Right hindlimb (tissue), 1 donor: ENCODE results near the gene DCUN1D3.
A peak's percentile ranks its signal among the peaks of the same experiment; 100 is the strongest.
"Not testable (repeated sequence)": the region's sequence is repeated elsewhere in the genome, so short reads cannot be mapped to it uniquely, and the experiment has no call there.

Experiments used
- DNase-seq: peaks from one replicate; pipeline ENCODE4 v3.0.0-alpha.2; 2018

Gene DCUN1D3

DNA sequence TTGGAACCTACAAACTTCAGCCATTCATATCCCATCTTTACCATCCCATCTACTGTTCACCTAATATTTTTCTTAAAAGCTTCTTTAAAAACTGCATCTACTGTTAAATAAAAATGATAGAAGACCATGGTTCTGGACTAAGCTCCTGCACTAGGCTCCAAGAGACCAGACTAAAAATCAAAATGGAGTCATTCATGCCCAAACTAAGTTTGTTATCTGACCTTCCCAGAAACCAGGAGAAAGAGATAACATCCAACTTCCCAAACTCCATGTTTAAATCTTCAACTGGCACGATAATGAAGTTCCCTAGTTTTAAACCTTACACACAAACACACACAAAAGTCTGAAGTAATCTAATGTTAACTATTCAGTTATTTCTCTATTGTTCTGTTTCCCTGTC, 13.8 kb downstream of the DCUN1D3 start:
- no peak for DNase-seq

DNA sequence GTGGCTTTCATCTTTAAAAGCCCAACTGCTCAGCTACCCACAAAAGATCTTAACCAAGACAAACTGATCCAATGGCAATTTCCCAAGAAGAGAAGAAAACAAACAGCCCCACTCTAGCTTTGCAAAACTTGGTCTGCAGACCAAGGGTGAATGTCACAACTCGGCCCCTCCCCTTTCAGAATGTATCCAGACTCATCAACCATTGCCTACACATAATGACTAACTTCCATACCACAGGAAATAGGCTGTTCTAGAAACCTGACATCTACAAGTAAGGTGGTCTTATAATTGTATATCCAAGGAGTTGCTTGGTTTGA, 16.0 kb downstream of the DCUN1D3 start:
- DNase-seq = no peak

DNA sequence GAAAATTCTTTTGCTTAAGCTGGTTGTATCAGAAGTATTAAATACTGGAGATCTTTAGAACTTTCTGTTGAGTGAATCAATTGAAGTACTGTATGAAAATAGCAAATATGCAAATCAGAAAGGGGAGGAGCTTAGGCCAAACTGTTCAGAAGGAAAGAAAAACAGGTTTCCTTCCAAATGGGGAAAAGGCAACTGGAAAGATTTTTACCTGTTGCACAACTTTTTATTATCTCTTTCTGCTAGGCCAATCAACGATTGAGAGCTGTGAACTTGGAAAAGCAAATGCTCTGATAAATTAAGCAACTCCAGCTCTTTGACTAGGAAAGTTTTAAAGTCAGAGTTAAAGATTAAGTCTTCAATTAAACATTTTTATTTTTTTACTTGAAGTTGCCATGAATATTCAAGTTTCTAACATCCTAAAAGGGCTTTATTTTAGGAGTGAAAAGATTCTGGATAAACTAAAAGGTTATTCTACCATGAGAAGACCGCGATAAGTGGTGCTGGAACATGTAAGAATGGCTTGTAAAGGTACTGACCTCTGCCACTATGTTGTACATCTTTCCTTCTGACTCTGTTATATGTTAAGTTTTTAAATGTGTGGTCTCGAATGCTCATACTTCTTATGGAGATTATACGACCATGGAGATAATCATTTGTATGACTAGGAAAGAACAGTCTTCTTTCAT, 16.5 kb downstream of the DCUN1D3 start:
- no peak for DNase-seq

DNA sequence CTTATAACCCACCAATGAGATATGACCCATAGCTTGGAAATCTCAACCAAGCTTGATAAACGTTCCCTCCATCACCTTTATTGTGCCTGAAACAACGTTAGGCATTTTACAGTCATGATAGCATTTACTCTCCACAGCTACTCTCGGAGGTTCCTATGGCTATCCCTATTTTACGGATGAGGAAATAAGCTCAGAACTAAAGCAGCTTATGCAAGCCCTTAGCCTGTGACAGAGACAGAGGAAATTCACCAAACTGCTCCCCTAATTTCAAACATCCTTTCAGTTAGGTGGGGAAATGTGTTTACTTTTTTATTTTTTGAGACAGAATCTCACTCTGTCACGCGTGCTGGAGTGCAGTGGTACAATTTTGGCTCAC, 18.7 kb downstream of the DCUN1D3 start:
- DNase-seq = no peak

DNA sequence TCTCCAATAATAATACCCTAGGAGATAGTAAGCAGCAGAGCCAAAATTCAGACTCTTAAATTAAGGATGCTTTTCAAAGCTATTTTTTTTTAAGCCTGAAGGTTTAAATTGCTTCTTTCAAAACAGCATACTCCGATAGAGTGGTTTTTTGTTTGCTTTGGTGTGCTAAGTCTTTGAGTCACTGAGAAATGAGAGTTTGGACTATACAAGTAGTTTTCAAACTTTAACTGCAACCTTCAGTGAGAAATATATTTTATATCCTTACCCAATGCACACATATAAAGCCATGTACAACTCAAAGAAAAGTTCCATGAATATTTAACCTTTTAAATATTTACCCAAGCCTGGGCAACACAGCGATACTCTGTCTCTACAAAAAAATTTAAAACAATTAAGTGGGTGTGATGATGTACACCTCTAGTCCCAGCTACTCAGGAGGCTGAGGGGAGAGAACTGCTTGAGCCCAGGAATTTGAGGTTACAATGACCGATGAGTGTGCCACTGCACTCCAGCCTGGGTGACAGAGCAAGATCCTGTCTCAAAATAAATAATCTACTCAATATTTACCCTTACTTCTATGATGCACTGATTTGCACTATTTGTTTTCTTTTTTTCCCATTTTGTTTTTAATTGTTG, 19.2 kb downstream of the DCUN1D3 start:
- DNase-seq = no peak

DNA sequence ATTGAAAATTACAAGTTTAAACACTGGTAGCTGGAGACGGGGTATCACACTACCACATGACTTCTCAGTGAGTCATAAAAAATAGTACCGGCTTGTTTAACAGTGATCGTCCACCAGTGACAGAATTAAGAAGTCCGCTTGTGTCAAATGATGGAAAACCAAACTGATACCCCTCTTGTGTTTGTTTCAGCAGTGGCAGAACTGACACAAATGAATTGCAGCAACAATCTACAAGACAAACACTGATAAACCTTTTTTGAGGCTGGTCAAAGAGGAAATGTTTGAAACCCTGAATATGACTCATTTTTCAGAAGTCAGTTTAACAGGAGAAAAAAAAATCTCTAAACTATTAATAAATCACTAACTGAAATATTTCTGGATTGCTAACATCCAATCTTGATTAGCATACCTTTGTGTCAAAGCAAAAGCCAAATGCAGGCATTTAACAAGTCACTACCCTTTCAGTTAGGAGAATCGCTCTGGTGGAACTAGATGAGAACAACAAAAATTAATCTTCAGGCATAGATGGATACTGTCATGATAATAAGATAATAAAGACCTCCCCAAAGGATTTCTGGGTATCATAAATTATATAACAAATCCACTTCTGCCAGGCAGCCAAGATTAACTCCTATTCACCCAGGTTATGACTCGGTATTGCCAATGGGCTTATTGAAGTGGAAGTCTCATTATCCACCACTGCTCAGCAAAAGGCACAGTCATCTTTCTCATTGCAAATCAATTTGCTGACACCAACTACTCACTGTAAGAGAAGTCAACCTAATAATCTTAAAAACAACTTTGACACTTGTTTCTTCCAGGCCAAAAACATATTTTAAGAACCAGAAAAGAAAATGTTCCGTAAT, 20.8 kb downstream of the DCUN1D3 start:
- no peak for DNase-seq

DNA sequence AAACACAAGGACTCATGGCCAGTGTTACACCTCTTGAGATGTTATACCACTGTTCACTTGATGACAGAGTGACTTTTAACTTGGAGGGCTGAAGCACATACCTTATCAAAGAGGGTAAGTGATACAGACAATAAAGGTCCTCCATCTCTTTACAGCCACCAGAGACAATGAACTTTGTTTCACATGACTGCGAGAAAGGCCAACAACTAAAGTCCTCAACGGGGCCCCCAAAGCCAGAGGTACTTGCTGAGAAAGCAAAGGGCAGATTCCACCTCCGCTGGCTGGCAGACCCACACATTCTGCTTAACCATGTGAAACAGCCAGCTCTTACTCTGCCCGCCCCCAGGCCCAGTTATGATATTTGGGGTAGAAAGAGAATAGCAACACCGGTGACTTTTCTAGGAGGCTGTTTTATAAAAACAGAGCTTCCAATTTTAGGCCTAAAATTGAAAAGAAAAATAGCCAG, 21.4 kb downstream of the DCUN1D3 start:
- no peak for DNase-seq

DNA sequence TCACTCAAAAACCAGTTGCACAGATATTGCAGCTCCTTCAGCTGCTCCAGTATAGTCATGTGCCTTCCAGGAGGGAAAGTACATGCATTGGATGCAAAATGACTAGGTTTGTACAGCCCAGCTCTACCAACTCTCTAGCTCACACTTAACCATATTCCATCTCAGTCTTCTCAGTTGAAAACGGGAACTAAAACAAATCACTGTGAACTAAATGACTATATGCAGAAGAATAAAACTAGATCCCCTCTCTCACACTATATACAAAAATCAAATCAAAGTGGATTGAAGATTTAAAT, 24.9 kb downstream of the DCUN1D3 start:
- DNase-seq = no peak

DNA sequence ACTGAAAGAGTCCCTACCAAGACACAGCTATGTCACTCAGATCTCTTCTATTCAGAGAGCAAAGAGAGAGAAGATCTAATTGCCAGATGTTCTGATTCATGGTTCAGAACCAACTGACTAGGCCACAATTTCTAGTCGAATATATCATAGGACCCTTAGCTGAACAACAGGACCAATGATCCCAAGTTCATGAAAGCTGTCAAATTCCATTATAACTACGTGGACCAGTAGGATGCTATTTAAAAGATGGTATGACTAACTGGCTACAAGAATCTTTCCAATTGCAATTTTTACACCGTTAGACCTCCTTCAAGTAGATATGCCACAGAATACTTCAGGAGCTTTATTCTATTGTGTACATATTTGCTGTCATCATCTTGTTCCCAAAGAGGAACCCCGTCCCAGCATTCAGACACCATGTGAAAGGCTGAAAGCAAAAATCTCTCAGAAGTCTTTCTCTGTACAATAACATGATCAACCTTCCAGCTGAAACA, 26.0 kb downstream of the DCUN1D3 start:
- no peak for DNase-seq

DNA sequence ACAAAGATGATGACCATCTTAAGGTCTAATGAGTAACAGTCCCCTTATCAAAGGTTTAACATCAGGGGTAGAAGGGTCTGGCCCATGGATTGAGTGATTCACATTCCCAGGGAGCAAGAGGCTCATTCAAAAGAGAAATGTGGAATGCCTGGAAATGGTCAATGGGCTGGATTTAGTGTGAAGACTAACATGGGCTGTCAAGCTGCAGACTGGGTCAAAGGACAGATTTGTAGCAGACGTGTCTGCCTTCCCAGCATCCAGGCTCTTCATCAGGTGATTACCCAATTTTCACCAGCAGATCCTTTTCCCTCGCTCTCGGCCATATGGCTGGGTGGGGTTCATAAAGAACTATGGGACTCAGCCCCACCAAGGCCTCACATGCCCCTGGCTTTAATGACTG, 26.8 kb downstream of the DCUN1D3 start:
- DNase-seq = no peak

DNA sequence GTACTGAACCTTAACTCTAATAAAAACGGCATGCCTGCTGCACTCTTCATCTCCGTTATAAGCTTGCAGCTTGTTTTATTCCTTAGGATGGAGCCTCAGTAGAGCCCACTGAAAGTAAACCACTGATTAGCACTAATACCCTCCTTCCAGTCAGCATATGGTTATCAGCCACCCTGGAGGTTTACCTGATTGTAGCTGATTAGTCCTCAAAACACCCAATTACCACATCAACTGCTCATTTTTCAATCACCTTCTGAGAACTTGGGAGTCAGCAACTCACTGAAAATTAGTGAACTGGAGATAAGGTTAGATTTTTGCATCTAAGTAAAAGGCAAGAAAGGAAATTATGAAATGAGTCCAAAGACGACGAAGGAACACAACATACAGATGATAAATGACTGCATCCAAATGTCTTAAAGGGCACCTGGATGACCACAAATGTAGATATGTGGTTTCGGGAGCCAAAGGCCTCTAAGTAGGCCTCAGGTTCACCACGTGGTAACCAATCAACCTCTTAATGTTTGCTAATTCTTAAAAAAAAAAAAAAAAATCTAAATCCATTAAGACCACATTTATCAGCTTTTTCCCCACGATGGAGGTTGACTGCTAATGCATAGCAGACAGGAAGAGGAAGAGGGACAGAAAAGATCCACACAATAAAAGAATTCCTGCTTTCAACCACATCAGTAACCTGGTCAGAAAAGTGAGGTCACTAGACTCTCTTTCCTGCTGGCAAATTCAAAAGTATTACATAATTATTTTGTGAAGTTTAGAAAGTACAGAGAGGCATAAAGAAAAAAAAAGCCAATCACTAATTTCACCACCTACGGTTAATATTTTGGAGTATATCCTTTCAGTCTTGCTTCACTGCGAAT, 28.0 kb downstream of the DCUN1D3 start:
- no peak for DNase-seq

DNA sequence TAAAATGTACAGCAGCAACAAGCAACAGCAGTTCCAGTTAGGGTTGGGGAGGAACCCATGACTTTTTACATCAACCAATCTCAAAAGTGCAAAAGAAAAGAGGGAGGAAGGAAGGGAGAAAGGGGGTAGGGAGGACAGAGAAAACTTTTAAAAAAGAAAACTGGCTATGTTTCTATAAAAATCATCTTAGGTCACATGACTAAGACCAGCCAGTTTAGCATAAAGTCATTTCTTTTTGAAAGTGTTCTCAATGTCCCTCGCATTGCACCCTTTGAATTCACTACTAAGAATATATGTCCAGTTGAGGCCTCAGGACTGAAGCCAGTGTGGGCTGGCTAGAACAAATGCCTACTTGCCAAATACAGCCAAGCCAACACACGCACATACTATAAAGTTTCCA, 28.9 kb downstream of the DCUN1D3 start:
- no peak for DNase-seq

DNA sequence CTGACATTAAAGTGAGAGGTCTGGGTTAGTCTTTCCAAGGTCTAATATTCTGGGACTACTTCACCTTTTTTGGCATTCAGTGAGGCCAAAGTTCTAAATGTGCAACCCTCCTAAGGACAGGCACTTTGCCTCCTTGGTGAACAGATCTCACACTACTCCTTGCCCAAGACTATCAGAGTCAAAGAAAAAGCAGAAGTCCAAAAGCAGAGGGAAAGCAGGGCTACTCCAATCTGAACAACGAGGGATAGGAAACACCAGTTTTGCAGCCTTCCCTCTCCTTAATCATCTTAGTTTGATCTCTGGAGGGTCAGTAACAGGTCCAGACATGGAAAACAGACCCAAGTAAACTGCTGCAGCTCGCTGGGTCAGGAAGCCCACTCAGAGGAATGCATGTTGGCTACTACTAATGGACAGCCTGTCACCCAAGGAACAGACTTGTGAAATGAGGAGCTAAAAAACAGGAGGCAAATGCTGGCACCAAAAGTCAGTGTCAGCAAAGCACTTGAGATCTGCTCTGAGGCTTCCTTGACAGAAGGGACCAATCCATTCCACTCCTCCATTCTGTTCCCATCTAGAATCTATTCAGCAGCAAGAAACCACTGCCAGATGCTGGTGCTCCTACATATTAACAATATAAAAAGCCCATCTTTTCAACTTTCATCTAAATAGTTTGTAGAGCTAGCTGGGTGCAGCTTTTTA, 29.9 kb downstream of the DCUN1D3 start:
- no peak for DNase-seq

DNA sequence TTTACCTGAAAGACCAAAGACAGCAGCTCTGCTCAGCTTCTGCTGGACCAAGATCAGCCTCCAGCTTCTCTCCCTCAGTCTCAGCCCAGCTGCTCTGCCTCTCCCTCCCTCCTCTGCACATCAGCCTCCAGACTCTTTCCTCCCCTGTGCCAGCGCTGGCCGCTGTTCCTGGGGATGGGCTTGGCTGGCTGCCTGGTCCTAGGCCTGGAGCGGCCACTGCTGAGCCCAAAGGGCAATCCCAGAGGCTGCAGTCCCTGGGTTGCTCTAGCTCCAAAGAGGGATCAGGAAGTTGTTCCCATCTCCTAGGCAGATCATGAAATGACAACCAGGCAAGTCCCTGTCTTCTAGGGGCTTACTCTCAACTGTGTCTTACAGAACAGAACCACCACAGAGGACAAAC, 31.3 kb downstream of the DCUN1D3 start:
- DNase-seq = peak; percentile 81

DNA sequence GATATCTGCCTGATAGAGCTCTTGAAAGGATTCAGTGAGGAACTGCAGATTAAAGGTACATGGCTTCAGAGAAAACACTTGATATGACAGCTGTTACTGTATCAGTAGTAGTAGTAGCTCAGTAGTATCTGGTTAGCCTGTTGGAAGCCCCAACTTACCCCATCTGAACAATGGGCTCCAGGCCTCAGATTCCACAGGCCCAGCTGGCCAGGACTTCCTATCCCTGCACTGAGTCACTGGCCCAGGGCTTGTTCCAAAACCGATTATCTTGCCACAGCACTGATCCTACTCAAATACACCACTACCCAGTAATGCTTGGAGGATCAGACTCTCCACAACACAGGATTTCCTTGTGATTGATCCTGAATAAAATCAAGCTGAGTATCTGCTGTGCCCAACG, 32.6 kb downstream of the DCUN1D3 start:
- no peak for DNase-seq

DNA sequence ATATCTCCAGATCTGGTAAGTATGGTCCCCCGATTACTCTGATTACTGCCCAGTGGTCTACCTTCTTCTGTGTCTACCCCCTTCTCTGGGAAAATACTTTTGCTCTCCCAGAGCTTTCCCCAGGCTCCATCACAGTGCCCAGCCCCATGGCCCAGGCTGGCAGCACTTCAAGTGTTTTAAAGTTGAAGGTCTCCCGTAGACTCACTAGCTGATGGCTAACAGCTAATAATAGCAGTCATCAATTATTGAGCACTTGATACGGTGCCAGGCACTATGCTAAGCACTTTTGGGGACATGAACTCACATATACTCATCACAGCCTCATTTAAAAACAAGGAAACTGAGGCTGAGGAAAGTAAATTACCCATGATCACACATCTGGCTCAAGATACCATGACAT, 33.4 kb downstream of the DCUN1D3 start:
- no peak for DNase-seq

DNA sequence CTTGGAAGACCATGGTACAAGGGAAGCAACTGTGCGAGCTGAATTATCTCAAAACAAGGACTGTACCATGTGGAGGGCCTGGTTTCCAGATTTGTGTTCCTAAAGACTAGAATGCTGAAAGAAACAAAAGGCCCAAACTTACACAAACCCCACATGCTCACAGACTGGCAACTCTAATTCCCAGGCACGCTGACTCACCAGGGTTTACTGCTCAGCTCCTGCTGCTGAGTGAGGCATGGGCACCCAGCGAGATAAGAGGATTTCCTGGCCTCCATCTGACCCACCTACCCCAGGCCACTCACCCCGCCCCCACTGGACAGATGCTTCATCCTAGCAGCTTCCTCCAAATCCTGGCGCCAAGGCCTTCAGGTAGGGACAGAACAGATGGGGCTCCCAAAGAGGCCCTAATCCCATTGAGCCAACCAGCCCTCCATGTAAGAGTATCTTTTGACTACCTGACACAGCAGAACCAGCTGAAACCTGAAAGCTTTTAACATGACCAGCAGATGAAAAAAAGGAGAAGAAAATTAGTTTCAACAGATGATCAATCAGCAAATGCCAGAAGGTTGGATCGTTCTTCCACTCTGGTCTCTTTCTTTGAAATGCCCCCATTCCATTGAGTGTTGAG, 33.9 kb downstream of the DCUN1D3 start:
- no peak for DNase-seq

DNA sequence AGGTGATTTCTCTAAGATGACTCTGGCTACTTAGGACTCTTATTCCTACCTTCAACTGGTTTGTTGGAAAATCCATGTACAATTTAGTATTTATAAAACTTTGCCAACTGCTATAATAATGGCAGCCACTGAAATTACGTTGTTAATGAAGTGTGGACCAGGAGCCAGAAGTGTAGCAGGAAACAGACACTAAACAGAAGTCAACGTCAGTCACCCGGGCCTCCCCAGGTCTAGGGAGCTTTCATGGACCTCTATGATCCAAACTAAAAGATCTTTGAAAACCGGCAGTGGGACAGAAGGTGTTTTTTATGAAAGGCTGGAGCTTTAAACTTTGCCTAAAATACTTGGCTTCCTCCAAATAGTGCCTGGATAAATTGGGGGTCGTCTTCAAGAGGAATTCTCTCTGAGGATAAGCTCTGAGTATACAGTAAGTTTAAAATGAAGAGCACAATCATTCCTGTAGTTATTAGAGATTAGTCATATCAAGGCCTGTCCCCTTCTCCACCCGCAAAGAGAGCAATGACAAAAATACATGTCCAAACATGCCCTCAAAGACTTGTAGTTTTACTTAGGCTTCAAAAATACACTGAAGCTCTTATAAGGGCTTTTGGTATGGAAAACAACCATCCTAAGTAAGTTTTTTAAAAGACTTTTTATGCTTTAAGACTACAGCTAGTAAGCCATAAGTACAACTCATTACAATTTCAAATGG, 34.6 kb downstream of the DCUN1D3 start:
- DNase-seq = no peak

DNA sequence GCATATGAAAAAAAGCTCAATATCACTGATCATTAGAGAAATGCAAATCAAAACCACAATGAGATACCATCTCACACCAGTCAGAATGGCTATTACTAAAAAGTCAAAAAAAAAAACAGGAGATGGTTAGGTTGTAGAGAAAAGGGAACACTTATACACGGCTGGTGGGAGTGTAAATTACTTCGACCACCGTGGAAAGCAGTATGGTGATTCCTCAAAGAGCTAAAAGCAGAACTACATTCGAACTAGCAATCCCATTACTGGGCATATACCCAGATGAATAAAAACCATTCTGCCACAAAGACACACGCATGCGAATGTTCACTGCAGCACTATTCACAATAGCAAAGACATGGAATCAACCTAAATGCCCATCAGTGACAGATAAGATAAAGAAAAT, 35.8 kb downstream of the DCUN1D3 start:
- not testable (repeated sequence) for DNase-seq

DNA sequence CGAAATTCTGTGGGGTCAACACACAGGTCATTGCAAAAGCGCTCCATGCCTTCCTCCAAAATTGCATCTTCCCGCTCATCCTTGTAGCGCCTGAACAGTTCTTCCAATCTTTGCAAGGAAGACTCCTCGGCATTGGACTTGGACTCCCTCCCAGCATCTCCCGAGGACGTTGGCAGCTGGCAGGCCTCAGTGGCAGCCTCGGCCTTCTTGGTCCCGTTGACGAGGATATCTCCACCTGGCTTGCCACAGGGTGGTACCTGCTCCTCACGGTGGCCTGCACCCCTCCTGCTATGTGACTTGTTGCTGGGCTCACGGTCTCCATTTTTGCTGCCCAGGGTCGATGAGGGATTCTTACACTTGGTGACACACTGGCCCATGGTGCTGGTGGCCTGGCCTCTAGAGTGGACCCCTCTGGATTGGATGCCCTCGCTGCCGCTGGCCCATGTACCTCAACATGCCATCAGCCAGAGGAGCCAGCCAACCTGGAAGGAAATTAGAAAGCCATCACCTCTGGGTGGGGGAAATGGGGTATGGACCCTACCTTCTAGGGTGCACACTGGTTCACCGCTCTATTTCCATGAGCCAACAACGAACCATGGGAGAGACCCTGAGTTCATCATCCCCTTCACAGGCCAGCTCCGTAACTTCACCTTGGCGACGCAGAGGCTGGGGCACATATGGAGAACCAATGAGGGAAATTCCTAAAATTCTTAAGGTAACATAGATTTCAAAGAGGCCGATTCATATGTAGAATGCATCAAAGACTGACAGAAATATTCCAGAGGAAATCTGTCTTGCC, 37.8 kb downstream of the DCUN1D3 start:
- DNase-seq = no peak
